ENCODE data around the gene ERVW-1.
"Not testable (repeated sequence)": the region's sequence is repeated elsewhere in the genome, so short reads cannot be mapped to it uniquely, and the experiment has no call there.

ERVW-1 gene

GRCh38 chr7:92485267-92485892, 7.6 kb upstream of the ERVW-1 start:
- peak in 1 of 2 donors; percentile 2 for DNase-seq (ENCODE audit: low read depth in 2 of 2)
- TF ChIP-seq CTCF (IDR thresholded peaks at IDR 0.05; ENCODE audit: low read depth, low read length): no peak
- H3K4me3 ChIP-seq (replicated peaks in 1 of 2; ENCODE audit: low read depth in 2 of 2, low read length in 2 of 2): no peak overlapping the region

GRCh38 chr7:92484226-92484625, 6.5 kb upstream of the ERVW-1 start:
- not testable (repeated sequence) for DNase-seq (ENCODE audit: low read depth in 2 of 2); H3K4me3 ChIP-seq (replicated peaks in 1 of 2; ENCODE audit: low read depth in 2 of 2, low read length in 2 of 2)

- not testable (repeated sequence) for H3K4me3 ChIP-seq (replicated peaks in 1 of 2; ENCODE audit: low read depth in 2 of 2, low read length in 2 of 2); DNase-seq (ENCODE audit: low read depth in 2 of 2)
Observed at GRCh38 chr7:92483624-92484023, 5.9 kb upstream of the ERVW-1 start.

GRCh38 chr7:92479146-92479545, 1.4 kb upstream of the ERVW-1 start:
- not testable (repeated sequence) for H3K4me3 ChIP-seq (replicated peaks in 1 of 2; ENCODE audit: low read depth in 2 of 2, low read length in 2 of 2); DNase-seq (ENCODE audit: low read depth in 2 of 2)

GRCh38 chr7:92478711-92479110, 965 bp upstream of the ERVW-1 start:
- no peak overlapping the region for H3K4me3 ChIP-seq (replicated peaks in 1 of 2; ENCODE audit: low read depth in 2 of 2, low read length in 2 of 2)
- no peak for TF ChIP-seq CTCF (IDR thresholded peaks at IDR 0.05; ENCODE audit: low read depth, low read length)
- no peak for DNase-seq (ENCODE audit: low read depth in 2 of 2)

GRCh38 chr7:92478095-92478494, 349 bp upstream of the ERVW-1 start:
- DNase-seq (ENCODE audit: low read depth in 2 of 2): no peak
- no peak for TF ChIP-seq CTCF (IDR thresholded peaks at IDR 0.05; ENCODE audit: low read depth, low read length)
- H3K4me3 ChIP-seq (replicated peaks in 1 of 2; ENCODE audit: low read depth in 2 of 2, low read length in 2 of 2): no peak overlapping the region

- H3K4me3 ChIP-seq (replicated peaks in 1 of 2; ENCODE audit: low read depth in 2 of 2, low read length in 2 of 2); DNase-seq (ENCODE audit: low read depth in 2 of 2): not testable (repeated sequence)
Observed at GRCh38 chr7:92475851-92476590, 1.7 kb downstream of the ERVW-1 start.

- H3K4me3 ChIP-seq (replicated peaks in 1 of 2; ENCODE audit: low read depth in 2 of 2, low read length in 2 of 2); DNase-seq (ENCODE audit: low read depth in 2 of 2): not testable (repeated sequence)
Observed at GRCh38 chr7:92475261-92475770, 2.4 kb downstream of the ERVW-1 start.

GRCh38 chr7:92473989-92474388, 3.8 kb downstream of the ERVW-1 start:
- H3K4me3 ChIP-seq (replicated peaks in 1 of 2; ENCODE audit: low read depth in 2 of 2, low read length in 2 of 2); DNase-seq (ENCODE audit: low read depth in 2 of 2): not testable (repeated sequence)

- not testable (repeated sequence) for DNase-seq (ENCODE audit: low read depth in 2 of 2); H3K4me3 ChIP-seq (replicated peaks in 1 of 2; ENCODE audit: low read depth in 2 of 2, low read length in 2 of 2)
Observed at GRCh38 chr7:92468589-92468988, 9.2 kb downstream of the ERVW-1 start.
